GM21381 (cell line): ENCODE results near the gene CECR2.

Source experiments
- ATAC-seq: cut with Tn5 transposase; IDR thresholded peaks from one replicate; pipeline ENCODE4 v1.9.1; 2021; ENCODE audit warnings: mild to moderate bottlenecking, moderate library complexity; ENCODE audit not compliant: unreplicated experiment

CECR2 gene

DNA sequence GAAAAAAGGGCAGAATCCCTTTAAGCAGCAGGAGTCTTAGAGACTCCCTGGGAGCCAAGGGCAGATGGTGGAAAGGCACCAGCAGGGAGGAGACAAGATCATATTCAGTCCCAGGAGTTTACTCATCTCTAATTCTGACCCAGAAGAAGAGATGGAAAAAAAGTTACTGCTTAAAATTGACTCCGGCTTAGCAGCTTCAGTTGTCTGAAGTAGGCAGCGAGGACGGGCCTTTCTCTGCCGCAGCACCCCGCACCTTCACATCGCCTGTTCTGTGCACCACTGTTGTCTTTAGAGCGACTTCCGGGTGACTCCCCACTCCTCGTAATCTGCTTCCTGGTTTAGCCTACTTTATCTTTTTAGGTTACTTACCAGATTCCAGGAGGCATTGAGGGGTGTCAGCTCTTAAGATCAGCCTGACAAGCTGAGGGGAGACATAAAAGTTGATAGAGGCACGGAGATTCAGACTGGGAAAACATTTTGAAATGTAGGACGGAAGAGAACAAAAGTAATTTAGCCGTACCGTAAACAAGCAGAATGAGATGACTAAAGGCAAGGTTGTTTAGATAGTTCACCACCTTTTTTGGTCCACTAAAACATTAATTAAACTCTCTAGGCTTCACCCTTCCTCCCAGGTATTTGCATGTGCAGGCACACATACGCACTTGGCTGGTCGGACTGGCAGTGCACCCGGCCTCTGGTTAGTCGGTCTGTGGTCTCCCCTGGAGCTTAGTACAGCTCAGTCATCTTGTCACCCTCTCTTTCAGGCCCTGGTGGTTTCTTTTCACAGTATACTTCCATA lies 74.3 kb downstream of the CECR2 start:
- ATAC-seq = no peak

DNA sequence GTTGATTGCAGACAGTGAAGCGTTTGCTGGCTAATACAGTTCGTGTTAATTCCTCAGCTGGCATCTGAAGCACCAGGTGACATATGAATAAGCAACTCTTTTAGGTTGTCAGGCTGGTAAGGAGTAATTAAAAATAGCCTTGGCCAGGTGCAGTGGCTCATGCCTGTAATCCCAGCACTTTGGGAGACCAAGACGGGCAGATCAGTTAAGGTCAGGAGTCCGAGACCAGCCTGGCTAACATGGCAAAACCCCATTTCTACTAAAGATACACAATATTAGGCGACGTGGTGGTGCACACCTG lies 74.9 kb downstream of the CECR2 start:
- ATAC-seq = no peak

DNA sequence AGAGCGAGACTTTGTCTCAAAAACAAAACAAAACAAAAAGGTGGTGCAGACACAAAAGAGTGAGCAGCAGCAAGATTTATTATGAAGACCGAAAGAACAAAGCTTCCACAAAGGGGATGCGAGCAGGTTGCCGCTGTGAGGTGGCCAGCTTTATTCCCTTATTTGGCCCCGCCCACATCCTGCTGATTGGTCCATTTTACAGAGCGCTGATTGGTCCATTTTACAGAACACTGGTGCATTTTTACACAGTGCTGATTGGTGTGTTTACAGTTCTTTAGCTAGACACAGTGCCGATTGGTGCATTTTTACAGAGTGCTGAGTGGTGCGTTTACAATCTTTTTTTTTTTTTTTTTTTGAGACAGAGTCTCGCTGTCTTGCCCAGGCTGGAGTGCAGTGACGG lies 77.4 kb downstream of the CECR2 start:
- no peak for ATAC-seq

DNA sequence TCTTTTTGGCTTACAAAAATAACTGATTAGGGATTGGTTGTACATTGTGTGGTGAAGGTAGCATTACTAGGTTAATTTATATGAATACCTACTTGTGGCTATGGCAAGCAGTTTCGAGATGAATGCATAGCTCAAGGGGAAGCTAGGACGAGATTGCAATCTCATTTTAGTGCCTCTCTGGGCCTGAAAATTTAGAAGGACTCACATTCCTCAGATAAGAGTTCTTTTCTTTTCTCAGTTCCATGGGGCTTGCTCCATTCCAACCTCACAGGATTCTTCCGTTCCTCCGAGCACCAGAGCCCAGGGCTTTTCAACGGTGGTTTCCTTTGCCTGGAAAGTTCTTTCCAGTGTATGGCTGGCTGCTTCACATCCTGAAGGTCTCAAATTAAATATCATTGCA lies 82.1 kb downstream of the CECR2 start:
- no peak for ATAC-seq

DNA sequence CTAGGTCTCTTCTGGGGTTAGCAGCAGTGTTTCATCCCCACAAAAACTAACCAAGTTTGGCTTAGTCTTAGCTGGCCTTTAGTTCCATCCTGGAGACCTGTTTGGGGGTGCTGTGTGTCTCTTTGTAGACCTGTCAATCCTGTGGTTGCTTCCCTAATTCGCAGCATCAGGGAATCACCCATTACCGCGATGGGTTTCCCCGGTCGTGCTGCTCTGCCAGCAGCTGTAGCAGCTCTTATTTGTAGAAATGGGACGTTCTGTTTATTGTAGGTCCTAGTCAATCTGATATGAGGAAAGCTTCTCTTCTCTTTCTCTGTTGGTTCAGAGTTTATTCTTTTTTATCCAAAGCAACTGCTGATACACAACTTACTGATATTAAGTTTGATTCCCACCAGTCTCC lies 91.6 kb downstream of the CECR2 start:
- ATAC-seq = no peak

DNA sequence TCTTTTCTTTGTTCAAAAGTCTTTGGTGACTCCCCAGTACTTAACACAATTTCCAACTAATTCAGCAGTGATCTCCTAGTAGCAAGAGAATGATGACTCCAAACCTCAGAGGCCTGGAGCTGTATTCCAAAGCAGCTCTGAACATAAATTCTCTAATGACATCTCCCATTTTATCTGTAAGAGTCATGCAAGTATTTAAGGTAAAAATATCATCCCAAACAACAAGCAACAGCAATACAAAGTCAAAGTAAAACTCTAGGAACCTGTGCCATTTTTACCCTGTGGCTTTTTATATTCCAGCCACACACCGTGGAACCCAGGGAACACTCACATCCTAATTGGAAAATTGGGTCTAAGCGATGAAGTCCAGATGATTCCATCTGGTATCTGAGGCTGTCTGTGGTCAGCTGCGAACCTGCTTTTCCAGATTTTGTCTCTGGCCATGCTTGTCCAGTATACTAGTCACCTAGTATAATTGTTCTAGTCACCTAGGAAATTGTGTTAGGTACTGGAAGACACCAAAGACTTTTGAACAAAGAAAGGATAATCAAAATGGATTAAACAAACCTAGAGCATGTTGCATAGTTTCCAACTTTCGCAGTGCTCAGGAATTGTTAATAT lies 101.7 kb downstream of the CECR2 start:
- ATAC-seq = no peak

DNA sequence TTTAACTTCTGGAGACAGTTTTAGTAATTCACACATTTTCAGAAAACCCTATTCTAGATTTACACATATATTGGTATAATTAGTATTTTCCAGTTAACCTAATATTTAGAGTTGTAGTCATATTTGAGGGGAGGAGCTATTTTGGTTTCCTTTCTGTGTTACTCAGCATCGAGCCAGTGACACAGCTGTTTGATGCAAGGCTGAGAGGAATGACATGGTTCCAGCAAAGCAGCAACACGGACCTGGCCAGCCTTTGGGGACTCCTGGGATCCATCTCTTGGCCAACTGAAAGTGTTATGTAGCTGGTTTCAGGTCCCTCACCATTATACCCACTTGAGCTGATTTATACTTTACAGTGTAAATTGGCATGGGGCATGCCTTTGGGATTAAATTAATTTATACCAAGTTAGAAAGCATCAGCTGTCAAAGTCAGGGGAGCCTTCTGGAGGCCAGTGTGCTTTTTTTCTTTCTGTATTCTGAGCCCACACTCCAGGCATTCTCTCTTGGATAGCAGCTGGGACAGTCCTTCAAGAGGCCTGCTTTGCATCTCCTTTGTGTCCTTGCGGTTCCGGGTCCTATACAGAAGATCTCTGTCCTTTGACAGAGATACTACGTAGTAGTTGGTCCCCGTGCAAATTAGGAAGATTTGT lies 102.8 kb downstream of the CECR2 start:
- no peak for ATAC-seq

DNA sequence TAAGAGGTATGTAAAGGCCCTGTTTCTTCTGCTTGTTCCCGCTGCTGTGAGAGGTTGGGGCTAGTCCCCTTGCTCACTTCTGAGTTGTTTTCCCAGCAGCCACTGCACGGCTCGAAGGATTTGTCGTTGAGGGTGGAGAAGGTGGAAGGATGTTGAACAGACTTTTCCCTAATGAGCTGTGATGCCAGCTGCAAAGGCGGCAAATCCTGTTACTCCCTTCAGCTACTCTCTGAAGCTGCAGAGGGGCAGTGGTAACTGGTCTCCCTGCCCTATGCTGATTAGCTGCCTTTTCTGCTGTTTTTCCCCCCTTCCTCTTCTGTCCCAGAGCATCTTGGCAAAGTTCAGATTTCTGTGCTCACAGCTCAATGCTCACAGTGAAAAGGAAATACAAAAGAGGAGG lies 103.7 kb downstream of the CECR2 start:
- ATAC-seq = no peak

DNA sequence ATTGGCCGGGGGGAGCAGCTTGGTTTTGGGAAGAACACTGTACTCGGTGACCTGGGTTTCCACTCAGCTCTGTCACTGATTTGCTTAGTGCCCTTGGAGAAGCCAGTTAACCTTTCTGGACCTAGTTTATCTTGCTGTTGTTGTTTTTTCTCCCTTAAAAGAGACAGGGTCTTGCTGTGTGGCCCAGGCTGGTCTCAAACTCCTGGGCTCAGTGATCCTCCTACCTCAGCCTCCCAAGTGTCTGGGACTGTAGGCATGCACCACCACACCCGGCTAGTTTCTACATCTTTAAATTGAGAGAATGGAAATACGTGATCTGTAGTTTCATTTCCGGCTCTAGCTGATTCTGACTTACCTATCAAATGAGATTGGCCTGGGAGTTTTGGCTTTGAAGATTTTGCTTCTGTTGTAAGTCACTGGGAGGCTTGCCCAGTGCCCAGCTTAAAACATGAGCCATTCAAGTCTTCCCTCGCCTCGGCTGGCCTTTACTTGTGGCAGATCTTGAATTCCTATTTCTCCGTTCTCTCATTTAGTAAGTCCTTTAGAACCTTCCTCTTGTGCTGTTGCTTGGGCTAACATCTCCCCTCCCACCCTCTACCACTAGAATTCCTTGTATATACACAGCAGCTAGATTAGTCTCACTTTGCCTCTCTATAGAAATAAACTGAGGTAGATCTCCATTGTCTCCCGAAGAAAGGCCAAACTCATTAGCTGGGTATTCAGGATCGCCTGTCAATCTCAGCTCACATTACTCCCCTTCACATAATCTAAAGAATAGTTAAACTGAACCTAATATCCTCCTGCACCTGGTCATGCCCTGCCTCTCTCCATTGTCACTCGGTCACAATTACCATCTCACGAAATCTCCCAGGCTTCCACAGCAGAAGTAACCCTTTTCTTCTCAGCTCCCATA lies 106.3 kb downstream of the CECR2 start:
- ATAC-seq = no peak

DNA sequence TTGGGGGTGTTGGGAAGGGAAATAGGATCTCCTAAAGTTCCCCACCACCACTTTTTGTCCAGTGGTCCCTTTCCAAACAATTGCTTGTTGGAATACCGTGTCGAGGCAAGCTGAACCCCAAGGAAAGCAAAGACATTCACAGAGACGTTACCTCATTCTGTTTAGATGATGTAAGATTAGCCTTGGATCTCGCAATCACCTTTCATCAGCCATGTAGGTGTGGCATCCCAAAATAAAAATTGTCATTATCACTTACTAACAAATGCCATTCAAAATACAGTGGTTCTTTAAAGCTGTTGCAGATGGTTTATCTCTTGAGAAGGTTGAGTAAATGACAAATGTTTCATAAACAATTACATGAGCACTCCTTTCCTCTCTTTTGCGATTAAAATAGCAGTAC lies 107.6 kb downstream of the CECR2 start:
- ATAC-seq = no peak

DNA sequence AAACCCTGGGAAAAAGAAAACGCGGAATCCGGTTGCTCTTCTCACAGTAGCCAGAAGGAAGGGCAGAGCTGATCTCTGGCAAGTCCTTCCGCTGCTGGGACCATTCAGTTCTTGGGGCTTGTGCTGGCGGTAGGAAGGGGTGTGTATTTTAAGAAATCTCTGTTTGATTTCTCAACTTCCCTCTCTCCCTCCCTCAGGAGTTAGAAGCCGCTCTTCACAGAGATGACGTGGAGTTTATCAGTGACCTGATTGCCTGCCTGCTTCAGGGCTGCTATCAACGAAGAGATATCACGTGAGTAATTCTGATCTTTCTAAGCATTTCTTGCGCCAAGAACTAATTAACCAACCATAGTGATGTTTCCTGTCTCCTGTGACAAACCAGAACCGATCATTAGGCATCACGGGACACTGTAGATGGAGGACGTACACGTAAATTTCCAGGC lies 108.2 kb downstream of the CECR2 start:
- no peak for ATAC-seq

DNA sequence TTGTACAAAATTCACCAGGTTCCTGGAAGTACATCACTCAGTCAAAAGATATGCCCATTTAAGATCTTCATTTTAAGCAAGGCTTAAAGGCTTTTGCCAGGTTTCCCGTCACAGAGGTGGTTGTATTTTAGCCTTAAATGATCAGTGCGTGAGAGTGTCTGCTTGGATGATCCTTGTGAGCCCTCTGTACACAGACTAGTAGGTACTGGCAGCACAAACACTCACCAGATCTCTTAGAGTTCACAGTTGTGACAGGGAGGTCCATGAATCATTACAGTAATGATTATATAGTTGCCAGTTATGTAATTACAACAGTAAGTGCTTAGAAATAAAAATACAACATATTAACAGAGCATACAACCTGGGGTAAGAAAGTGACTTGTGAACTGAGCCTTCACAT lies 109.9 kb downstream of the CECR2 start:
- ATAC-seq = no peak

DNA sequence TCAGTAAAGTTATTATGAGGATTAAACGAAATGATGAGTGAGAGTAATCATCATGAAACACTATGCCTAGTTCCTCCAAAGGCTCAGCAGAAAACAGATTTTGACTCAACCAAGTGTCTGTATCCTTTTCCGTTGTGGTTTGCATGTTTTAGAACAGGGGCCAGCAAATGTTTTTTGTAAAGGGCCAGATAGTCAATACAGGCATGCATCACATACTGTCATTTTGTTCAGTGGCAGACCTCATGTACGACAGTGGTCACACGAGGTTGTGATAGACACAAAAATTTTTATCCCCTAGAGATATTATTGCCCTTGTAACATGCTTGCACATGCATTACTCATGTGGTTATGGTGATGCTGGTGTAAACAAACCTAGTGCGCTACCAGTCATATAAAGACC lies 112.2 kb downstream of the CECR2 start:
- no peak for ATAC-seq

DNA sequence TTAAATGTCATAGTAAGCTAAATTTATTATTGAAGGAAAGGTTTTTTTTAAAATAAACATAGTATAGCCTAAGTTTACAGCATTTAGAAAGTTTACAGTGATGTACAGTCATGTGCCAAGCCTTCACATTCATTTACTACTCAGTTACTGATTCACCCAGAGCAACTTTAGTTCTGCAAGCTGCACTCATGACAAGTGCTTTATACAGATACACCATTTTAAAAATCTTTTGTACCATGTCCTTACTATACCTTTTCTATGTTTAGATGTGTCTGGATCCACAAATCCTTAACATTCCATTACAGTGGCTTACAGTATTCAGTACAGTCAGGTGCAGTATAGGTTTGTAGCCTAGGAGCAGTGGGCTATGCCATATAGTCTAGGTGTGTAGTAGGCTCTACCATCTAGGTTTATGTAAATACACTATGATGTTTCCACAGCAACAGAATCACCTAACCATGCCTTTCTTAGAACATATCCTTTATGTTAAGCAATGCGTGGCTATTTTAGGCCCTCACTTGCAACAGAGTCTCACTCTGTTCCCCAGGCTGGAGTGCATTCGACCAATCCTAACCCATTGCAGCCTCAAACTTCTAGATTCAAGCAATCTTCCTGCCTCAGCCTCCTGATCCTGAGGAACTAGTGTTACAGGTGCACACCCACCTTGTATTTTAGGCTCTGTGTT lies 114.6 kb downstream of the CECR2 start:
- no peak for ATAC-seq

DNA sequence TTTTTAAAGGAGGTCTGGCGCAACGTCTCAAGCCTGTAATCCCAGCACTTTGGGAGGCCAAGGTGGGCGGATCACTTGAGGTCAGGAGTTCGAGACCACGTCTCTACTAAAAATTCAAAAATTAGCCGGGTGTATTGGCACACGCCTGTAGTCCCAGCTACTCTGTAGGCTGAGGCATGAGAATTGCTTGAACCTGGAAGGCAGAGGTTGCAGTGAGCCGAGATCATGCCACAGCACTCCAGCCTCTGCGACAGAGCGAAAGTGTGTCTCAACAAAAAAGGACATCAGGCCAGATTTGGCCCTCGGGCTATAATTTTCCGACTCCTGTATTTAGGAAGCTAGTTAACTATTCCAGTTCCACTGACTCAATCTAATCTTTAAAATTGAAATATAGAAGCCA lies 115.3 kb downstream of the CECR2 start:
- no peak for ATAC-seq

DNA sequence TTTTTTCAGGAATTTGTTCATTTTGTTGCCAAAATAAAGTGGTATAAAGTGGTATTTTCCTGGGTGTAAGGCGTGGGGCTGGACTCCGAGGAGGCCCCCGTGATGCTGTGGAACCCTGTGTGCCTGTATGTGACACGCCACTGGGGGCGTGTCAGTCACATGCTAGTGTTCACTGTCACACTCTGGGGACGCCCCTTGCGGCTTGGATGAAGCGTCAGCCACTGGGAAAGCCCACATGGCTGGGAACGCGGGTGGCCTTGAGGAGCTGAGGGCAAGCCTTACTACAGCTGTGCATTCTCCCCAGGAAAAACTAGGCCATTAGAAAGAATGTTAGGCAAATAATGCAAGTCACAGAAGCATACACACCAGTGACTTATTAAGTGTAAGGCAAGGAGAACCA lies 117.1 kb downstream of the CECR2 start:
- ATAC-seq = no peak

DNA sequence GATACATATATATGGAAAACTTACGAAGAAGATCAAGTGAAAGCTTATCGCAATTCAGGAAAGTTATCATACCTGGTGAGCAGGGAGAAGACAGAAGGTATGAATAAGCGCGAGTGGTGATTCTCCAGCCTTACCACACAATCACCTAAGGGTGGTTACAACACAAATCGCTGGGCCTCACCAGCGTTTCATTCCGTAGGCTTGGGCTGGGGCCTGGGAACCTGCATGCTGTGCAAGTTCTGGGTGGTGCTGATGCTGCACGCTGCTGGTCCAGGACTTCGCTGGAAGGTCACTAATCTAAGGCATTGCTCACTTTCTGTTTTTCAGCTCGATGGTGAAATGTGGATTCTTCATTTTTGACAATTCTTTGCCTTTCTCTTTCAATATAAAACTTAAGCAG lies 117.5 kb downstream of the CECR2 start:
- ATAC-seq = no peak

DNA sequence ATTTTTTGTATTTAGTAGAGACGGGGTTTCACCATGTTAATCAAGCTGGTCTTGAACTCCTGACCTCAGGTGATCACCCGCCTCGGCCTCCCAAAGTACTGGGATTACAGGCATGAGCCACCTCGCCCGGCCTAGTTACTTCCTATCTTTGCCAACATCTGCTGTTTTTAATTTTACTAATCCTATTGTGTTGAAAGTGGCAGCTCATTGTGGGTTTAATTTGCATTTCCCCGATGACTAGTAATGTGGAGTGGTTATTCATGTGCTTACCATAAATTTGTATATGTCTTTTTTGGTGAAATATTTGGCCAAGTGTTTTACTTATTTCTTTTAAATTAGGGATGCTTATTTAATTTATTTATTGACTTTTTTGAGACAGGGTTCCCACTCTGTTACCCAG lies 119.8 kb downstream of the CECR2 start:
- ATAC-seq = no peak

DNA sequence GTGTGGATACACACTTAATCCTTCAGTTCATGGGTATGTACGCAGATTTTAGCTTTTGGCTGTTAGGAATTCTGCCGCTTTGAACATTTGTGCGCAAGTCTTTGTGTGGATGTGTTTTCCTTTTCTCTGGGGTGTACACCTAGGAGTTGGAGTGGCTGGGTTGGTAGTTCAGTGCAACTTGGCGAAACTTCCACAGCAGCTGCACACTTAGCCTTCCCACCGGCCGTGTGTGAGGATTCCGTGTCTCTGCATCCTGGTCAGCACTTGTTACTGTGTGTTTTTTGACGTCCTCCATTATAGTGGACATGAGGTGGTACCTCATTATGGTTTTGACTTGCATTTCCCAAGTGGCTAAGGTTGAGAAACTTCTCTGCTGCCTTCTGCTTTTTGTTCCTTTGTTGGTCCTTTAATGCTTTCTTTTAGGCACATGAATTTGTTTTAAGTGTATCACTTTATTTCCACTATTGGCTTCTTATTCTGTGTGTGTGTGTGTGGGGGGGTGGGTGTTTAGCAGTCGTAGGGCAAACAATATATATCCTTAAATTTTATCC lies 121.9 kb downstream of the CECR2 start:
- ATAC-seq = no peak

DNA sequence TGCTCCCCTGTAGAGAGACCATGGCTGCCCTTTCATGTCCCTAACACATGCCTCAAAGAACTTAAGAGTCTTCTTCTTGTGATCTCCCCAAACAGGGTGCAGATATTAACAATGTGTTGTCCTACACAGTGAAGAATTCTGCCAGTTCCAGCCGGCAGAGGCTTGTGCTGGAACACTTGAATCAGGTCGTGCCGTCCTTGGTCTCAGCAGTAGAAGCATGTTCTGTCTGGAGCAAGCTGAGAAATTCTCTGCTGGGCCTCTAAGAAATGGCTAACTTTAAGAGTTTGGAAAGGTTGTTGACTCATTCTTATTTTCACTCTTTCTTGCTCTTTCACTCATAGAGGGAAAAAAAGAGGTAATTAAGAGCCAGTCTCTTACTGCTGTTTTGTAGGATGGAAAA lies 123.0 kb downstream of the CECR2 start:
- no peak for ATAC-seq
